MCF 10A (cell line): ENCODE measurements around the gene ZC3HAV1. TPM values are rescaled to one million over a fixed set of nuclear protein-coding genes. Genes with fewer than 3 reads are reported as not detected.
A peak's percentile ranks its signal among the peaks of the same experiment; 100 is the strongest.
"Not testable (repeated sequence)": the region's sequence is repeated elsewhere in the genome, so short reads cannot be mapped to it uniquely, and the experiment has no call there.

ENCODE experiments used
- BruUV-seq: library from RNA; stranded (reverse); fragments of 400-500 nt; replicated peaks from 2 replicates; lab custom pipeline; 2021; lab: Mats Ljungman, UMichigan
- CTCF ChIA-PET: fragments of 300-600 bp; sonication (Branson Sonifier 250); formaldehyde crosslinking; extraction: SDS; loops from one replicate; lab custom pipeline; 2021; ENCODE audit warnings: antibody characterized with exemption, inconsistent platforms; lab: Yijun Ruan, JAX
- POLR2A ChIA-PET: fragments of 300-600, 350-650 bp; sonication (Branson Sonifier 250); formaldehyde crosslinking; extraction: SDS; loops from one replicate; lab custom pipeline; 2020; ENCODE audit warnings: antibody characterized with exemption, inconsistent platforms; lab: Yijun Ruan, JAX
- DNase-seq: peaks from one replicate; pipeline ENCODE4 v3.0.0-alpha.2; 2018; ENCODE audit not compliant: unreplicated experiment
- H3K27ac Mint-ChIP-seq: one replicate; pipeline ENCODE4 v1.8.0; 2022; ENCODE audit warnings: mild to moderate bottlenecking, low read depth, mixed read lengths; ENCODE audit not compliant: unreplicated experiment
- H3K27me3 Mint-ChIP-seq: one replicate; pipeline ENCODE4 v1.8.0; 2022; ENCODE audit warnings: mixed read lengths; ENCODE audit not compliant: insufficient read depth, unreplicated experiment
- H3K36me3 Mint-ChIP-seq: one replicate; pipeline ENCODE4 v1.8.0; 2022; ENCODE audit warnings: mild to moderate bottlenecking, moderate library complexity, mixed read lengths; ENCODE audit not compliant: insufficient read depth, unreplicated experiment
- H3K4me1 Mint-ChIP-seq: one replicate; pipeline ENCODE4 v1.8.0; 2022; ENCODE audit warnings: mixed read lengths; ENCODE audit not compliant: insufficient read depth, unreplicated experiment
- H3K4me3 Mint-ChIP-seq: one replicate; pipeline ENCODE4 v1.8.0; 2022; ENCODE audit warnings: mild to moderate bottlenecking, moderate library complexity, mixed read lengths; ENCODE audit not compliant: unreplicated experiment
- H3K9me3 Mint-ChIP-seq: one replicate; pipeline ENCODE4 v1.8.0; 2022; ENCODE audit warnings: mixed read lengths; ENCODE audit not compliant: unreplicated experiment
- CTCF ChIP-seq: fragments of 200-600 bp; IDR thresholded peaks from one replicate; pipeline ENCODE4 v1.8.0; 2022; ENCODE audit warnings: antibody characterized with exemption, mild to moderate bottlenecking; ENCODE audit not compliant: unreplicated experiment
- intact Hi-C: fragments of 100-400 bp; cut with micrococcal nuclease; formaldehyde crosslinking; loops from 2 replicates; pipeline ENCODE4 v1.14.1; 2022
- total RNA-seq: library from RNA; stranded (reverse); gene quantifications from 2 replicates; pipeline ENCODE4 v1.2.3, GENCODE V29; 2022

Gene ZC3HAV1
- total RNA-seq, 1 experiment from 2014 or later: 14.2 TPM

GRCh38 chr7:139111147-139111546 lies 1.6 kb upstream of the ZC3HAV1 start:
- no peak for DNase-seq
- intact Hi-C loops: no loop called here
- H3K27me3 Mint-ChIP-seq: no peaks in the 10 kb centered on the region
- no peak overlapping the region for H3K4me3 Mint-ChIP-seq
- H3K36me3 Mint-ChIP-seq: no peaks in the 10 kb centered on the region
- H3K9me3 Mint-ChIP-seq: peaks cover 9% of the 10 kb centered on the region
- BruUV-seq: no TSS peak
- no peak for TF ChIP-seq CTCF
- POLR2A ChIA-PET: interaction anchor here (1.2 to 1.4 kb wide), 4 partner anchors 10 to 121 kb away, joined by 4 to 17 read pairs (median 5); a partner anchor contains a TSS
- H3K27ac Mint-ChIP-seq: no peak overlapping the region
- CTCF ChIA-PET: interaction anchor here (1.2 kb wide), 1 partner anchor 11 kb away, joined by 6 read pairs; no protein-coding TSS in a partner anchor
- peaks cover 29% of the 10 kb centered on the region for H3K4me1 Mint-ChIP-seq

DNA sequence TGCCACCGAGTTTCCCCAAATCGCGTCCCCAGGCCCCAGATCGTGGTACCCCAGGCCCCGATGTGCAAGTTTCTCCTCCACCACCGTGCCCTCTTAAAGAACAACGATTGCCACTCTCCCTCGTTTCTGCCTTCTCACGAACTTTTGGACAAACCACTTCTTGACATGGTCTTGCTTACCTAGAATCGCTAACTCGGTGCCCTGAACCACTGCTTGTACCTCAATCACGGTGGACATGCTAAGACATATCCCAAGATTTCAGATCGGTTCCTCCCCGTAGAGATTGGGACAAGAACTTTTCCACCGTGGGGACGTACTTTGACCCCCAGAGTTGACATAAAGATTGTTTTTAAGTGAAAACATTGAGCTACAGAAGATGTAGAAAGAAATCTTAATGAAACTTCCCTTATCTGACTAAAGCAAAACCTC lies 477 bp upstream of the ZC3HAV1 start:
- Mint-ChIP-seq H3K4me3 (peak overlapping the region; percentile 95), H3K27ac (peak overlapping the region; percentile 91), H3K27me3 (no peaks in the 10 kb centered on the region), H3K4me1 (peaks cover 33% of the 10 kb centered on the region), H3K36me3 (no peaks in the 10 kb centered on the region), H3K9me3 (peaks cover 9% of the 10 kb centered on the region)
- ChIA-PET POLR2A (interaction anchor here (1.2 to 1.4 kb wide), 4 partner anchors 11 to 122 kb away, joined by 4 to 17 read pairs (median 5); a partner anchor contains a TSS), CTCF (interaction anchor here (0.6 to 1.2 kb wide), 3 partner anchors 10 to 225 kb away, joined by 3 to 6 read pairs (median 6); no protein-coding TSS in a partner anchor)
- no peak for TF ChIP-seq CTCF
- no TSS peak for BruUV-seq
- intact Hi-C loops: loop anchor here (1.0 to 10.0 kb wide), 2 partner anchors 121 to 235 kb away; partner anchors contain the start of genes FMC1 and UBN2
- DNase-seq: no peak

DNA sequence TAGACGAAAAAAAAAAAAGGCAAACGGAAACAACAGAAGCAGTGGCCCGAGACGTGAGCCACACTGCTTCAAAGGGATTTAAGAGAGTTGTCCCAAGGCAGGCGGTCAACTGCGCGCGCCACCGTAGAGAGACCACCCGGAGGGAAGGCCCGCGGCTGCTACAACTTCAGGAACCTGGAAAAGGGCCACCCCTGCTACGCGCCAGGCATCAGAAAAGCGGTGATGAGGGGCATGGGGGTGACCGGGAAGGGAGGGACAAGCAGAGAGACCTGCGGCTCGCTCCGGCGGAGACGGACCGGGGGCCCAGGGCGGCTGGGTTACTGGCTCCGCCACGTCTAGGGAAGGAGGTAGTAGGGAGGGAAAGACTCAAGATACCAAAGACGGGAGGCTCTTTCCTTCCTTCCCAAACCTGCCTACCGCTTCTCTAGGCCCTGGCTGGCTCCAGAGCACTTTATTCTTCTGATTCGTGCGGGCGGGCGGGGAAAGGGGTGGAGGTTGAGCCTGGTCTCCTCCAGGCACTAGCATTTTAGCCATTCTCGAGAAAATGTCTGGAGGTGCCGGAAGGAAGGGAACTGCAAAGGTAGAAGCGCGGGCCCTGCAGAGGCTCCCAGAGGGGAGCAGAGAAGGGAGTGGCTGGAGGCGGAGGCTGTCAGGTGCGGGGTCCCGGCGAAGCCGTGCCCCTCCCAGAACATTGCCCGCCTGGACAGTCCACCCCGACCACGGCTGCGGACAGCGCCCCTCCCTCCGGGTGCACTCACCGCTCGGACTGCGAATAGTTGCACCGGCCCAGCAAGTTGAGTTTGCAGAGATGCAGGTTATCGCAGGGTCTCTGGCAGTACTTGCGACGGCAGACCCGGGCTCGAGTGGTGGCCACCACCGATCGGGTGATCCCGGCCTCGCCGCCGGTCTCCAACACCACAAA lies 993 bp downstream of the ZC3HAV1 start:
- H3K4me3 Mint-ChIP-seq: peak overlapping the region; percentile 95
- TF ChIP-seq CTCF: no peak
- POLR2A ChIA-PET: interaction anchor here (0.7 to 2.8 kb wide), 5 partner anchors 10 to 322 kb away, joined by 3 to 10 read pairs (median 4); partner anchors contain the start of gene LUC7L2
- BruUV-seq: no TSS peak
- no peaks in the 10 kb centered on the region for H3K36me3 Mint-ChIP-seq
- no peaks in the 10 kb centered on the region for H3K27me3 Mint-ChIP-seq
- peak overlapping the region; percentile 91 for H3K27ac Mint-ChIP-seq
- intact Hi-C loops: loop anchor here (1.0 to 10.0 kb wide), 2 partner anchors 123 to 236 kb away; partner anchors contain the start of genes FMC1 and UBN2
- peaks cover 9% of the 10 kb centered on the region for H3K9me3 Mint-ChIP-seq
- H3K4me1 Mint-ChIP-seq: peaks cover 34% of the 10 kb centered on the region
- peak; percentile 27 for DNase-seq
- CTCF ChIA-PET: interaction anchor here (0.6 to 0.7 kb wide), 2 partner anchors 11 to 223 kb away, joined by 3 to 4 read pairs; no protein-coding TSS in a partner anchor

DNA sequence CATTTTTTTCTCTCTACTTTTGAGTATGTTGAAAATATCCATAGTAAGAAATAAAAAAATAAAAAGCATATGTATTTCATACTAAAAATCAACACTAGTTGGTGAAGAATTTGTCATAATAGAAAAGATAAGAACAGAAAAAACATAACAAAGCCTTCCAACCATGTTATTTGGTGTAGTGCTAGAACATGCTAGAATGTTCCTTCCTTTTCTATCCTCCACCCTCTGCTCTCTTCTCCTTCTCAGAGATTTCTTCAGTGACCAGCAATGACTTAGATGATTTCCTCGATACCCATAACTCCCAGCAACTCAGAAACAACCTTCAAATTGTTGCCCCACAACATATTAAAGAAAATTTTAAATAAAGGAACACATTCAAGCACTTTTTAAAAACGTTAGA lies 2.6 kb downstream of the ZC3HAV1 start:
- no peaks in the 10 kb centered on the region for H3K27me3 Mint-ChIP-seq
- H3K9me3 Mint-ChIP-seq: peaks cover 6% of the 10 kb centered on the region
- no peak for DNase-seq
- intact Hi-C loops: loop anchor here (10.0 kb wide), 1 partner anchor 238 kb away; the partner anchor contains the start of gene FMC1
- ChIA-PET CTCF (interaction anchor here (0.6 kb wide), 1 partner anchor 30 kb away, joined by 3 read pairs; no protein-coding TSS in a partner anchor), POLR2A (interaction anchor here (2.8 kb wide), 1 partner anchor 27 kb away, joined by 10 read pairs; a partner anchor contains a TSS)
- peaks cover 35% of the 10 kb centered on the region for H3K4me1 Mint-ChIP-seq
- peak overlapping the region; percentile 91 for H3K27ac Mint-ChIP-seq
- TF ChIP-seq CTCF: no peak
- peaks cover 2% of the 10 kb centered on the region for H3K36me3 Mint-ChIP-seq
- H3K4me3 Mint-ChIP-seq: peak overlapping the region; percentile 95
- no TSS peak for BruUV-seq

GRCh38 chr7:139106227-139106626 lies 3.3 kb downstream of the ZC3HAV1 start:
- Mint-ChIP-seq H3K4me1 (peaks cover 30% of the 10 kb centered on the region), H3K27ac (peak overlapping the region; percentile 91)
- not testable (repeated sequence) for BruUV-seq, DNase-seq, H3K4me3 Mint-ChIP-seq, H3K9me3 Mint-ChIP-seq, H3K36me3 Mint-ChIP-seq, H3K27me3 Mint-ChIP-seq
- ChIA-PET POLR2A (interaction anchor here (0.6 to 2.8 kb wide), 3 partner anchors 28 to 171 kb away, joined by 3 to 10 read pairs (median 3); a partner anchor contains a TSS), CTCF (interaction anchor here (0.6 kb wide), 1 partner anchor 110 kb away, joined by 3 read pairs; no protein-coding TSS in a partner anchor)
- intact Hi-C loops: loop anchor here (10.0 kb wide), 1 partner anchor 239 kb away; the partner anchor contains the start of gene FMC1
